NCI-H2171 (cell line): ENCODE measurements around the gene MYO1F.

Experiments
- DNase-seq: peaks from one replicate; lab custom pipeline; 2025; lab: John Stamatoyannopoulos, UW

The MYO1F gene

GRCh38 chr19:8491574-8491973 is 85.7 kb downstream of the MYO1F start:
- no peak for DNase-seq

GRCh38 chr19:8490873-8491272 is 86.4 kb downstream of the MYO1F start:
- DNase-seq: no peak

- no peak for DNase-seq
Observed at GRCh38 chr19:8490395-8490760, 86.9 kb downstream of the MYO1F start.

GRCh38 chr19:8489561-8490394 is 87.5 kb downstream of the MYO1F start:
- no peak for DNase-seq

- DNase-seq: no peak
Observed at GRCh38 chr19:8488365-8488764, 88.9 kb downstream of the MYO1F start.

- no peak for DNase-seq
Observed at GRCh38 chr19:8487137-8487851, 89.9 kb downstream of the MYO1F start.

GRCh38 chr19:8486661-8487136 is 90.5 kb downstream of the MYO1F start:
- DNase-seq: no peak

- no peak for DNase-seq
Observed at GRCh38 chr19:8485561-8486371, 91.5 kb downstream of the MYO1F start.

- no peak for DNase-seq
Observed at GRCh38 chr19:8484331-8484894, 92.8 kb downstream of the MYO1F start.

GRCh38 chr19:8483165-8483564 is 94.1 kb downstream of the MYO1F start:
- no peak for DNase-seq

GRCh38 chr19:8482696-8483095 is 94.5 kb downstream of the MYO1F start:
- DNase-seq: no peak

GRCh38 chr19:8481616-8482015 is 95.6 kb downstream of the MYO1F start:
- no peak for DNase-seq

- DNase-seq: no peak
Observed at GRCh38 chr19:8481201-8481600, 96.0 kb downstream of the MYO1F start.

GRCh38 chr19:8478598-8478997 is 98.6 kb downstream of the MYO1F start:
- no peak for DNase-seq

- no peak for DNase-seq
Observed at GRCh38 chr19:8477889-8478288, 99.4 kb downstream of the MYO1F start.

GRCh38 chr19:8476524-8476923 is 100.7 kb downstream of the MYO1F start:
- no peak for DNase-seq

GRCh38 chr19:8475005-8475404 is 102.2 kb downstream of the MYO1F start:
- no peak for DNase-seq

- no peak for DNase-seq
Observed at GRCh38 chr19:8473648-8474476, 103.4 kb downstream of the MYO1F start.
